A549 (cell line): ENCODE data around the gene MID1IP1. TPM values are rescaled to one million over a fixed set of nuclear protein-coding genes. Genes with fewer than 3 reads are reported as not detected.
A peak's percentile ranks its signal among the peaks of the same experiment; 100 is the strongest.

Experiments
- ATAC-seq, 2 experiments: fragments of 200-7000 bp in 1 of 2; fragments of >200 bp in 1 of 2; cut with Nextera tagmentation in 1 of 2; cut with Tn5 transposase in 1 of 2; 3 replicates each; pipeline versions ENCODE4 v1.8.0 to v1.9.1; 2018 to 2020; ENCODE audit warnings: mild to moderate bottlenecking in 1 of 2, moderate library complexity in 1 of 2
- CTCF ChIA-PET: fragments of 300-600 bp; sonication (Branson Sonifier 250); formaldehyde crosslinking; extraction: SDS; loops from one replicate; lab custom pipeline; 2021; ENCODE audit warnings: antibody characterized with exemption, inconsistent platforms; lab: Yijun Ruan, JAX
- POLR2A ChIA-PET: fragments of 350-600 bp; formaldehyde crosslinking; extraction: SDS; loops from one replicate; lab custom pipeline; 2021; ENCODE audit warnings: antibody characterized with exemption, inconsistent platforms; lab: Yijun Ruan, JAX
- DNase-seq, 2 experiments: peaks; one replicate each; pipeline versions ENCODE4 v3.0.0 to v3.0.0-alpha.2; 2011 to 2016; ENCODE audit warnings: low read depth in 1 of 2, low spot score in 1 of 2
- FAIRE-seq: peaks from 2 replicates; lab custom pipeline; 2011; peaks lifted over from hg19 to GRCh38; lab: Jason Lieb, UNC
- H3K27ac ChIP-seq, 2 experiments: fragments of >200 bp; sonication (Bioruptor Twin); formaldehyde crosslinking; 3 replicates each; pipeline ENCODE4 v1.5.1; 2016 to 2017
- H3K4me1 ChIP-seq: fragments of >200 bp; sonication (Bioruptor Twin); formaldehyde crosslinking; 3 replicates; pipeline ENCODE4 v1.6.1; 2016
- H3K4me2 ChIP-seq: fragments of >200 bp; sonication (Bioruptor Twin); formaldehyde crosslinking; 3 replicates; pipeline ENCODE4 v1.6.1; 2016
- H3K4me3 ChIP-seq: fragments of >200 bp; sonication (Bioruptor Twin); formaldehyde crosslinking; 3 replicates; pipeline ENCODE4 v1.5.1; 2016
- H3K9me3 ChIP-seq: fragments of >200 bp; sonication (Bioruptor Twin); formaldehyde crosslinking; 3 replicates; pipeline ENCODE4 v1.6.1; 2016
- BCL3 ChIP-seq: fragments of >200 bp; sonication (Bioruptor Twin); formaldehyde crosslinking; IDR thresholded peaks from 3 replicates; pipeline ENCODE4 v1.6.1; 2016
- CBX2 ChIP-seq: fragments of 200-600 bp; sonication (generic); IDR thresholded peaks from 2 replicates; pipeline ENCODE4 v1.6.1; 2016; ENCODE audit warnings: low read depth, mild to moderate bottlenecking, borderline replicate concordance
- CEBPB ChIP-seq, 2 experiments: fragments of >200 bp in 1 of 2; sonication (Bioruptor Twin) in 1 of 2; formaldehyde crosslinking in 1 of 2; IDR thresholded peaks; 2 replicates each; pipeline ENCODE4 v1.6.1; 2012 to 2016
- CHD2 ChIP-seq: fragments of 150-350 bp; IDR thresholded peaks from 2 replicates; pipeline ENCODE4 v1.6.1; 2014; ENCODE audit warnings: low read length; ENCODE audit not compliant: partially characterized antibody
- CHD4 ChIP-seq: fragments of 200-600 bp; sonication (generic); IDR thresholded peaks from 2 replicates; pipeline ENCODE4 v1.6.1; 2016; ENCODE audit warnings: antibody characterized with exemption, mild to moderate bottlenecking, borderline replicate concordance
- EHMT2 ChIP-seq: fragments of 200-600 bp; sonication (generic); IDR thresholded peaks from 2 replicates; pipeline ENCODE4 v1.6.1; 2016; ENCODE audit warnings: antibody characterized with exemption, low read depth, mild to moderate bottlenecking, moderate library complexity
- ELK1 ChIP-seq: fragments of 150-350 bp; IDR thresholded peaks from 2 replicates; pipeline ENCODE4 v1.6.1; 2014; ENCODE audit warnings: low read depth, mild to moderate bottlenecking, low read length
- EP300 ChIP-seq, 2 experiments: fragments of >200 bp; sonication (Bioruptor Twin); formaldehyde crosslinking; IDR thresholded peaks; 2 replicates in 1 of 2; 3 replicates in 1 of 2; pipeline ENCODE4 v1.6.1; 2016 to 2017
- ESRRA ChIP-seq: fragments of 150-350 bp; IDR thresholded peaks from 2 replicates; pipeline ENCODE4 v1.6.1; 2014; ENCODE audit warnings: mild to moderate bottlenecking, low read length, borderline replicate concordance
- FOSL2 ChIP-seq, 2 experiments: fragments of 450-650 bp in 1 of 2; fragments of >200 bp in 1 of 2; sonication (Bioruptor Twin) in 1 of 2; formaldehyde crosslinking; IDR thresholded peaks; 2 replicates each; pipeline versions ENCODE4 v1.5.0 to v1.6.1; 2016 to 2020; ENCODE audit warnings: mild to moderate bottlenecking in 1 of 2, moderate library complexity in 1 of 2
- GATA3 ChIP-seq: IDR thresholded peaks from 2 replicates; pipeline ENCODE4 v1.6.1; 2012; ENCODE audit warnings: borderline replicate concordance
- HEYL ChIP-seq: fragments of 250-450 bp; sonication (Bioruptor Pico); IDR thresholded peaks from 2 replicates; pipeline ENCODE4 v1.8.0; 2021; ENCODE audit warnings: mild to moderate bottlenecking, moderate library complexity
- HOXA7 ChIP-seq: fragments of 250-450 bp; sonication (Bioruptor Pico); IDR thresholded peaks from 2 replicates; pipeline ENCODE4 v1.5.0; 2020; ENCODE audit warnings: mild to moderate bottlenecking, moderate library complexity
- HOXB13 ChIP-seq: fragments of 250-450 bp; sonication (Bioruptor Pico); IDR thresholded peaks from 2 replicates; pipeline ENCODE4 v1.5.0; 2020; ENCODE audit warnings: low read depth, mild to moderate bottlenecking, moderate library complexity
- JUN ChIP-seq, 2 experiments: fragments of >200 bp; sonication (Bioruptor Twin); formaldehyde crosslinking; IDR thresholded peaks; 2 replicates in 1 of 2; 3 replicates in 1 of 2; pipeline ENCODE4 v1.6.1; 2016 to 2017
- JUNB ChIP-seq: fragments of >200 bp; sonication (Bioruptor Twin); formaldehyde crosslinking; IDR thresholded peaks from 2 replicates; pipeline ENCODE4 v1.6.1; 2016
- MAFK ChIP-seq: fragments of 450-650 bp; IDR thresholded peaks from 2 replicates; pipeline ENCODE4 v1.6.1; 2014; ENCODE audit not compliant: partially characterized antibody
- NR3C1 ChIP-seq: fragments of >200 bp; sonication (Bioruptor Twin); formaldehyde crosslinking; IDR thresholded peaks from 3 replicates; pipeline ENCODE4 v1.6.1; 2017
- POLR2A ChIP-seq: IDR thresholded peaks from 2 replicates; pipeline ENCODE4 v1.6.1; 2012; ENCODE audit warnings: mild to moderate bottlenecking, low read length
- RAD21 ChIP-seq, 2 experiments: fragments of >200 bp in 1 of 2; sonication (Bioruptor Twin) in 1 of 2; formaldehyde crosslinking in 1 of 2; IDR thresholded peaks in 1 of 2; conservative IDR thresholded peaks in 1 of 2; 2 replicates in 1 of 2; 3 replicates in 1 of 2; pipeline ENCODE4 v1.6.1; 2012 to 2018; ENCODE audit warnings: inconsistent platforms in 1 of 2
- RARB ChIP-seq: fragments of 250-450 bp; sonication (Bioruptor Pico); IDR thresholded peaks from 2 replicates; pipeline ENCODE4 v1.8.0; 2021; ENCODE audit warnings: mild to moderate bottlenecking, moderate library complexity
- SREBF2 ChIP-seq: fragments of 450-650 bp; IDR thresholded peaks from 2 replicates; pipeline ENCODE4 v1.6.1; 2014; ENCODE audit warnings: mild to moderate bottlenecking, moderate library complexity
- TP53 ChIP-seq: fragments of 250-450 bp; sonication (Bioruptor Pico); IDR thresholded peaks from 2 replicates; pipeline ENCODE4 v1.5.0; 2021; ENCODE audit warnings: mild to moderate bottlenecking, moderate library complexity
- ZFP36 ChIP-seq: fragments of 450-650 bp; IDR thresholded peaks from 2 replicates; pipeline ENCODE4 v1.6.1; 2014; ENCODE audit warnings: borderline replicate concordance; ENCODE audit not compliant: partially characterized antibody
- WGBS: methylation state at CpG from one replicate; pipeline ENCODE4 v1.1.6; 2017; ENCODE audit errors: missing lambda C conversion rate; 5-methylcytosine and 5-hydroxymethylcytosine counted together
- polyA plus RNA-seq, 4 experiments: library from polyadenylated mRNA; depleted of rRNA in 3 of 4; stranded (reverse); fragments of >200 nt; fragmentation: RNase III in 1 of 4; extraction: RNeasy Plus Mini Kit Qiagen cat#74134 plus additional on column Dnase treatment in 1 of 4; gene quantifications; 2 replicates in 3 of 4; 3 replicates in 1 of 4; pipeline ENCODE4 v1.2.3, GENCODE V29; 2011 to 2017
- TF ChIP-seq, protein P1 (sequence below): IDR thresholded peaks from 2 replicates; pipeline ENCODE4 v1.6.1; 2012; ENCODE audit warnings: low read depth, borderline replicate concordance
- TF ChIP-seq, protein P2 (sequence below): IDR thresholded peaks from 2 replicates; pipeline ENCODE4 v1.6.1; 2012

MID1IP1 gene
- polyA plus RNA-seq, 2 of the 4 experiments (the other 2 are of a cell fraction) = 40.1 to 56.5 TPM

GRCh38 chrX:38804682-38805431, 3.6 kb downstream of the MID1IP1 start:
- no peak for FAIRE-seq
- 9% methylated on average over 9 of the region's 66 CpGs for WGBS
- ATAC-seq = peak; percentile 4 to 30; a peak in 4 of 6 replicates
- ChIA-PET CTCF (interaction anchor here (0.6 to 1.0 kb wide), 2 partner anchors 179 to 1732 kb away, joined by 3 read pairs; no protein-coding TSS in a partner anchor), POLR2A (interaction anchor here (1.5 kb wide), 2 partner anchors 37 to 1349 kb away, joined by 4 to 5 read pairs; no protein-coding TSS in a partner anchor)
- Histone ChIP-seq H3K9me3 (no peaks in the 10 kb centered on the region), H3K4me1 (peaks cover 36% of the 10 kb centered on the region), H3K4me3 (peak overlapping the region; percentile 78), H3K4me2 (peak overlapping the region; percentile 99), H3K27ac (peak overlapping the region; percentile 98 to 100)
- no peak for TF ChIP-seq CBX2
- peak; percentile 7 to 40 for DNase-seq

DNA sequence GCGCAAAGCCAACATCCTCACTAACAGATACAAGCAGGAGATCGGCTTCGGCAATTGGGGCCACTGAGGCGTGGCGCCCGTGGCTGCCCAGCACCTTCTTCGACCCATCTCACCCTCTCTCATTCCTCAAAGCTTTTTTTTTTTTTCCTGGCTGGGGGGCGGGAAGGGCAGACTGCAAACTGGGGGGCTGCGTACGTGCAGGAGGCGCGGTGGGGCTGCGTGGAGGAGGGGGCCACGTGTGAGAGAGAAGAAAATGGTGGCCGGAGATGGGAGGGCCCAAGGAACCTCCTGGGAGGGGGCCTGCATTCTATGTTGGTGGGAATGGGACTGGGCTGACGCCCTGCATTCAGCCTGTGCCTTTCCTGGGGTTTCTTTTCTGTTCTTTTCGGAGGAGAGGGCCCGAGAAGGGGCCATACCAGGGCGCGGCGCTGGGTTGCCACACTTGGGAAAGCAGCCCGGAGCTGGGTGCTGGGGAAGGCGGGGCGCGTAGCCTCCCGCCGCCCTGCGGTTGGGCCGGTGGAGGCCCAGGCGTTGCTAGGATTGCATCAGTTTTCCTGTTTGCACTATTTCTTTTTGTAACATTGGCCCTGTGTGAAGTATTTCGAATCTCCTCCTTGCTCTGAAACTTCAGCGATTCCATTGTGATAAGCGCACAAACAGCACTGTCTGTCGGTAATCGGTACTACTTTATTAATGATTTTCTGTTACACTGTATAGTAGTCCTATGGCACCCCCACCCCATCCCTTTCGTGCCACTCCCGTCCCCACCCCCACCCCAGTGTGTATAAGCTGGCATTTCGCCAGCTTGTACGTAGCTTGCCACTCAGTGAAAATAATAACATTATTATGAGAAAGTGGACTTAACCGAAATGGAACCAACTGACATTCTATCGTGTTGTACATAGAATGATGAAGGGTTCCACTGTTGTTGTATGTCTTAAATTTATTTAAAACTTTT, 4.5 kb downstream of the MID1IP1 start:
- ChIA-PET CTCF (interaction anchor here (0.6 to 1.0 kb wide), 2 partner anchors 178 to 1731 kb away, joined by 3 read pairs; no protein-coding TSS in a partner anchor), POLR2A (interaction anchor here (0.6 to 1.1 kb wide), 5 partner anchors 14 to 390 kb away, joined by 3 to 7 read pairs (median 4); no protein-coding TSS in a partner anchor)
- FAIRE-seq = no peak
- Histone ChIP-seq H3K27ac (peak overlapping the region; percentile 98 to 100), H3K4me2 (peak overlapping the region; percentile 99), H3K4me1 (peaks cover 33% of the 10 kb centered on the region), H3K9me3 (no peaks in the 10 kb centered on the region), H3K4me3 (peak overlapping the region; percentile 78)
- WGBS = 2% methylated on average over 28 of the region's 41 CpGs
- TF ChIP-seq EHMT2 (no peak), HOXB13 (CRISPR knock-in tag) (no peak), RARB (CRISPR knock-in tag) (no peak), MAFK (no peak), EP300 (IDR thresholded peaks at IDR 0.05) (peak in 1 of 2 experiments; percentile 13; a peak in 1 of 5 replicates), HEYL (no peak), ELK1 (no peak), SREBF2 (no peak), CHD2 (peak; percentile 21), ESRRA (no peak), CEBPB (IDR thresholded peaks at IDR 0.05) (peak; percentile 47 to 81; a peak in 3 of 4 replicates), HOXA7 (CRISPR knock-in tag) (no peak), RAD21 (conservative IDR thresholded peaks at IDR 0.05 in 1 of 2, IDR thresholded peaks at IDR 0.05 in 1 of 2) (peak in 1 of 2 experiments; percentile 15; a peak in 1 of 5 replicates), ZFP36 (no peak), TP53 (CRISPR knock-in tag) (no peak), JUN (IDR thresholded peaks at IDR 0.05) (peak; percentile 50 to 85; a peak in 3 of 5 replicates), BCL3 (0 out of 3 replicates have a peak, but pooled peaks have one; percentile 26), POLR2A (no peak), FOSL2 (IDR thresholded peaks at IDR 0.05) (no peak), FOSL2 (CRISPR knock-in tag; IDR thresholded peaks at IDR 0.05) (no peak), JUNB (no peak), CBX2 (no peak), NR3C1 (no peak), CHD4 (no peak), GATA3 (no peak)
- TF ChIP-seq, protein P1, sequence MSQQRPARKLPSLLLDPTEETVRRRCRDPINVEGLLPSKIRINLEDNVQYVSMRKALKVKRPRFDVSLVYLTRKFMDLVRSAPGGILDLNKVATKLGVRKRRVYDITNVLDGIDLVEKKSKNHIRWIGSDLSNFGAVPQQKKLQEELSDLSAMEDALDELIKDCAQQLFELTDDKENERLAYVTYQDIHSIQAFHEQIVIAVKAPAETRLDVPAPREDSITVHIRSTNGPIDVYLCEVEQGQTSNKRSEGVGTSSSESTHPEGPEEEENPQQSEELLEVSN = peak; percentile 19; the same call in 1 of the 2 replicates
- TF ChIP-seq, protein P2, sequence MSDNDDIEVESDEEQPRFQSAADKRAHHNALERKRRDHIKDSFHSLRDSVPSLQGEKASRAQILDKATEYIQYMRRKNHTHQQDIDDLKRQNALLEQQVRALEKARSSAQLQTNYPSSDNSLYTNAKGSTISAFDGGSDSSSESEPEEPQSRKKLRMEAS = peak; percentile 70; the same call in 1 of the 2 replicates
- peak; percentile 44 to 46; a peak in 5 of 6 replicates for ATAC-seq
- DNase-seq = peak; percentile 21 to 77
